ENCODE results near the gene MAPK9.
A peak's percentile ranks its signal among the peaks of the same experiment; 100 is the strongest.
"Not testable (repeated sequence)": the region's sequence is repeated elsewhere in the genome, so short reads cannot be mapped to it uniquely, and the experiment has no call there.

The MAPK9 gene

DNA sequence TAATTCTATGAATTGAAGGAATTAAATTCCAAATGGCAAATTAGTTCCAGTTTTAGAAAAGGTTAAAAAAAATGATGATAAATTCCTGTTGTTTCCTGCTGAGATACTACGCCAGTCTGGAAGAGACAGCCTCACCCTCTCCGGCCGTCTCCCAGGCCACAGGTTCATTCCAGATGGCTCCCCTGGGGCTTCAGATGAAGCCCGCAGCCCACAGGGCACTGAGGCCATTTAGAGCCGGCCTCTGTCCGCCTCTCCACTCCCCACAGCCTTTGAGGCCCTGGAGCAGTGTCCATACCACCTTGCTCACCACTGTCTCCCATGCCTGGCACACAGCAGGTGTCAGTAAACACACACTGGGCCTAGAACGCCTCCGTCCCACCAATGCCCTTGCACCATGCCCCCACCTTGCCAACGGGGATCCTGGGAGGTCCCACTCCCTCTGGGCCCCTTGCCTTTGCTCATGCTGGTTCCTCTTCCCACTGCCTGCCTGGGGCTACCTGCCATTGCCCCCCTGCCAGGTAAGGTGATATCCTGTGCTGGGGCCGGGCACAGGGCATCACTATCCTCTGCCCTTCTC, 35.2 kb upstream of the MAPK9 start:
- DNase-seq (ENCODE audit: low read depth) = no peak

DNA sequence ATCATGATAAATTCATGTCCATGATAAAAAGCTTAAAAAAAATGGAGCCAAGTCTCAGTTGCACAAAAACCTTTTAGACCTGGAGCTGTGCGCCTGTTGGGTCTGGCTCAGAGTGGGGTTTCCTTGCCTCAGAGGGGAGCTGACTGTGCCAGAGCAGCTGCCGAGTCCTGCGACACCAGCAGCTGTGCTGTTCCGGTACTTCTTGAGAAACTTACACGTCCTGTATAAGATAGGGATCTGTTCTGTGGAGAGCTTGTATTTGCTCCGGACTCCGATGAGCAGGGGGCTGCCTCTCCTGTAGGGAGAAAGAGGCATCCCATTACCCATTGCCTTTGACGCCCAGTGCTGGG, 32.7 kb upstream of the MAPK9 start:
- no peak for DNase-seq (ENCODE audit: low read depth)

- no peak for DNase-seq (ENCODE audit: low read depth)
These were observed 32.2 kb upstream of the MAPK9 start for GRCh38 chr5:180323941-180324600.

DNA sequence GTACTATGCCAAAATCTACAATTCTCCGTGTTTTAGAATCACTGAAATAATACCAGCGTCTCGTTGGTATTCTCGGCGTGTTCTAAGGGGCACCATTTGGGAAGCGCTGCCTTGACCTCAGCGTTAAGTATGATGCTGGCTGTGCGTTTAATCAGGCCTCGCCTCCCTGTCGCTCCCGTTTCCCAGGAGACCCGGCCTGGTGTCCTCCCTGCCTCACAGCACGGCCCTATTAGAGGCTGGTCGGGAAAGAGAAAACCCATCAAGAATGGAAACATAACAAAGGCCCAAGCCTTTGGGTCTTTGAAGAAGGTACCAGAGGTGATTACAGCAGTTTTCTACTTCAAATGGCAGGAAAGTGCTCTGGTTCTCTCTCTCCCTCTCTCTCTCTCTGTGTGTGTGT, 31.3 kb upstream of the MAPK9 start:
- DNase-seq (ENCODE audit: low read depth) = no peak

- no peak for DNase-seq (ENCODE audit: low read depth)
These were observed 26.7 kb upstream of the MAPK9 start for GRCh38 chr5:180318456-180319089.

DNA sequence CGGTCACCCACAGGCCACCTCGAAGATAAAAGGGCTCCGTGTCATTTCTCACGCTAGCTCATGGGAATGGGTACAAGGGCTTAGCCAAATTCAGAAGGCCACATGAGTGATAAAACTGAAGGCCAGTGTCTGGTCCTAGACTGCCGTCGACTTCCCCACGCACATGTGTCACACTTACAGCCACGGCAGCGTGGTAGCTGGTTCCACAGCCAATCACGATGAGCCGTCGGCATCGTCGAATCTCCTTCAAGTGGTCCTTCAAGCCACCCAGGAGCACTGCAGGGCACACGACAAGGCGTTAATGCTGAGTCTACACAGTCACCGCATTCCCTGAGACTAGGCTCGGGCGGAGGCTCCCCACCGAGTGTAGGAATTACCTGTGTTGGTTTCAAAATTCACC, 24.7 kb upstream of the MAPK9 start:
- no peak for DNase-seq (ENCODE audit: low read depth)

DNA sequence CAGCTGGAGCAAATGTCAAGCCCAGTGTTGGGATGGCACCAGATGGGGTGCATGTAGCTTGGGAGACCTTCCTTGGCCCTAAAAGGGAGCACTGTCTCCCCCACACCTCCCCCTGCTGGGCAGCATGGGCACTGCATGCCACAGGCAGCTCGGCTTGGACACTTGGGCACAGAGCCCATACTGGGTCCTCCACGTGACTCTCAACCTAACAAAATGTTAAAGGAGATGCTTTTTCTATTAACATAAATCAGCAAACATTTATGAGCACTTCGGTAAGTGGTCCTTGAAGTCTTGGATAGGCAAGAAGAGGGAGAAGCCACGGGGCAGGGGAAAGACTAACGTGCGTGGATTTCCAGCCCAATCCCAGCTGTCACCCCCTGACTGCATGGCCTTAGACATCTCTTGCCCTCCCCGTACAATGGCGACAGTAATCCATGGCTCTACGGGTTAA, 23.9 kb upstream of the MAPK9 start:
- DNase-seq (ENCODE audit: low read depth) = peak; percentile 61

DNA sequence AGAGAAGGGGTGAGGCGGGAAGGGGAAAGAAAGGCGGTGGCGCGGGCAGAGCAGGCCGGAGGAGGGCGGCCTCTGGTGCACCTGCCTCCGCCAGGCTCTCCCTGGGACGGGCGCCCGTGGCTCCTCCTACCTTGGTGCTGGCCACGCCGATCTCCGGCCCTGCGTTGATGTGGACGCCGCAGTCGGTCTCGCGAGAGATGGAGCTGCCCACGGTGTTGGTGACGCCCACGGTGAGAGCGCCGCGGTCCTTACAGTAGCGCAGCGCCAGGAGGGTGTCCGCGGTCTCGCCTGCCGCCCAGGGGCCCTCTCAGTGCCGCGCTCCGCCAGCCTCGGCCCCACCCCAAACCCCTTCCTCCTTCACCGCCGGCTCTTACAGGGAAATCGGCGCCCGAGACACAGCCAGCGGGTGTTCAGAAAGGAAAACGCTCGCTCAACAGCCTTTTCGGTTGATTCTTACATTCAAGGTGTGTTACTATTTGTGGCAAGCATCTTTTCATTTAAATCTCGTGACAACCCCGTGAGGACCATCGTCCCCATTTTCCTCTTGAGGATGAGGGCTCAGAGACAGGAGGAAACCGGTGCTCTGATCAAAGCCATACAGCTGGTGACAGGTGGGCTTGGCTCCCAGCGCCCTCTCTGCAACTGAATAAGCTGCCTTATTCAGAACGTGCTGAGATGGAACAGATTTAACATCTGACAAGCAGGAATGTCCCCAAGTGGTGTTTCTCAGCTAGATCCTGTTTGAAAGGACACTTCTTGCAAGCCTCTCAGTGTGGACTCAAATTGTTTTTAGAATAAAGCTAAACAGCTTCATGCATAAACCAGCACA, 22.0 kb upstream of the MAPK9 start:
- DNase-seq (ENCODE audit: low read depth) = no peak

DNA sequence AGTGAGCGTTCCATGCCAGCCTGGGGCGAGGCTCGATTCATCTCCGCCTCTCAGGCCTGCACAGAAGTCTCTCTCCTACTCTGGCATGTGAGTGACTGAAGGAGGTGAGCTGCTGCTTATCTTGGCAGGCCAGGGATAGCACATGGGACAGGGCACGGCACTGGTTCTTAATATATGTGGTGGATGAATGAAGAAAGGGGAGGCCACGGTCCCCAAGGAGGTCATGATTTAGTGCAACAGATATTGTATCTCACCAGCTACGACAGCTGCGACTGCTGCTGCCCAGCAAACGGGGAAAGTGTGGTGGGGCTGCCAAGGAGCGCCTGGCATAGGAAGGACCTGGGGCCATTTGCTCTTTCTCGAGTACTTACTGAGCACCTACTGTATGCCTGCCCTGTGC, 19.3 kb upstream of the MAPK9 start:
- no peak for DNase-seq (ENCODE audit: low read depth)

- no peak for DNase-seq (ENCODE audit: low read depth)
These were observed 14.9 kb upstream of the MAPK9 start for GRCh38 chr5:180306796-180307195.

DNA sequence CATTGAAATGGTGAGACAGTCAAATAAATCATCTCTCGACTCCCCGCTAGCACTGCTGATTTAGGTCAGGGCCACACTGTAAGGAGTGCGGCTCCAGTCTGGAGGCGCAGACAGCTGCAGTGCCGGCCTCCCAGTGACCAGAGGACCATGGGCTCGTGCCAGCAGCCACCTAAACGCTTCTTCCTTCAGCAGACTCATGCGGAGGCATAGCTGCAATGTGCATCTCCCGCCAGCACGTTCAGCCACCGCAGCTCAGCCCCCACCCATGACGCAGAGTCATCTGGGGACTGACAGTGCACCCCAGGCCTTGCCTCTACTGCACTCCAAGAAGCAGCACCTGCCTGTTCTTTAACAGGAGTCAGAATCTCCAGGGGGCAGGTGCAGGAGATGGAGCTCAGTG, 13.6 kb upstream of the MAPK9 start:
- DNase-seq (ENCODE audit: low read depth) = no peak

- no peak for DNase-seq (ENCODE audit: low read depth)
These were observed 12.8 kb upstream of the MAPK9 start for GRCh38 chr5:180304431-180305375.

DNA sequence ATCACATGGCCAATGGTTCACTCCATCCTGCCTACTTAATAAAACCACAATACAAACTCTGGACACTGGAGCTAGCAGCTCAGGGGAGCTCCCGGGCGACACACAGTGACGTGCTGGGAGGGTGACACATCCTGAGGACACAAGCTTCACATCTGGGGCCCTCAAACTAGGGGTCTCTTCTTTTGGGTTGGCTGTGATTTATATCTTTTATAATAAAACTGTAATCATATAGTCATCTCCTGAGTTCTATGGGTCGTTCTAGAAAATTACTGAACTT, 12.1 kb upstream of the MAPK9 start:
- no peak for DNase-seq (ENCODE audit: low read depth)

DNA sequence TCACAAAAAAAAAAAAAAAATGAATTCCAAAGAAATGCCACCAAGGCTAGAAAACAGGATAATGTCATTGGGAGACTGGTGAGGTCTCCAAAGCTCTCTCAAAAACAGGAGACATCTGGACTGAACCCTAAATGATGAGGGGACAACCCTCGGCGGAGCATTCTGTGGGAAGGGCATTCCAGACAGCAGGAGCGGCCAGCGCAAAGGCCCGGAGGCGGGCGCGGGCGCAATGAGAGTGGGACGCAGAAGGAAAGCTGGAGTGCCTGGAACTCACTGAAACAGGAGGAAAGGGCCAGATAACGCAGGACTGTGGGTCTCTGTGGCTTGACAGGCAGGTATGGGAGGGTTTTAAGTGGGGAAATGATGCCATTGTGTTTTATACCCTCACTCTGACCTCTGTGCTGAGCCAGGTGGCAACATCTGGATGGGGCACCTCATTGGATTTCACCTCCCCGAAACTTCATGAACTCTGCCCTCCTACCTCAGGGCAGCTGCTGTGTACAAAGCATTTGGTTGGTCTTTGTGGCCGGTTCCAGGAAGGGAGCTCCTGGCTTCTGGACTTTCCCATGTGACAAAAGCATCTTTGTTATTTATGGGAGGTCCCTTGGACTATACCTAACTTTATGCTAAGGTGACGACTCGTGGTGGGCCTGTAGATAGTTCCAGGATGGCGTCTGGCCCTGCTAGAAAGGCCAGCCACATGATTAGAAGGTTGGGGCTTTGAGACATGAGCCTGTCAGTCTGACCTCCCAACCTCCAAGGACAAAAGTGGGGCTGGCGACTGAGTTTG, 11.5 kb upstream of the MAPK9 start:
- DNase-seq (ENCODE audit: low read depth) = no peak

DNA sequence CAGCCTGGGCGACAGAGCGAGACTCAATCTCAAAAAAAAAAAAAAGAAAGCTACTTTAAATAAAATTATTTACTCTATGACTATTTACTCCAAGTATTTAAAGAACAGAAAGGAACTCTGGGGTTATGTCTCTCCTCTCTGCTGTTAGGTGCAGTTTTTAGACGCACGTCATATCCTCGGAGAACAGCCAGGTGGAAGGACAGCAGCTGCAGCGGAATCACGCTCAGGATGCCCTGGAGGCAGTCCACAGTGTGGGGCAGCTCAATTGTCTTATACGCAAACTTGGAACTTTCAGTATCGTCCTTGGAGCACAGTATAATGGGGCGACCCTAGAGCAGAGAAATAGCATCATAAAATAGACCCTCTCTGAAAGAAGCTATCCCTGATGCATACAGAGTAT, 10.4 kb upstream of the MAPK9 start:
- no peak for DNase-seq (ENCODE audit: low read depth)

GRCh38 chr5:180301253-180301652, 9.4 kb upstream of the MAPK9 start:
- DNase-seq (ENCODE audit: low read depth) = no peak

DNA sequence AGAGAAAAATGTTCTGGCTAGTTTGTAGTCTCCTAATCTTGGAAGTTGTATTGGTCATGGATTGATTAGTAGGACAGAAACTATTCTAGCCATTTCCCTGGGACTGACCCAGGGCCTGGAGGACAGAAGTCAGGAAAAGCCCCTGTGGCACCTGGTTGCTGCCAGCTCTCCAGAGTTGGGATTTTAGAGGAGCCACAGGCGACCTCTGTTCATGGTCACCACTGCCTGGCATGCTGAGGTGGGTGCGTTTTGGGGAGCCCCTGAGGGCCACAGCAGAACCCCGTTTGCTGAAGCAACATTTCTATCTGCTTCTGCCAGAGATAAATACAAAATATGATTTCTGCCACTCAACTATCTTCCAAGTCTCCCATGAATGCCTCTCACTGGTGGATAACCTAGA, 7.6 kb upstream of the MAPK9 start:
- no peak for DNase-seq (ENCODE audit: low read depth)

DNA sequence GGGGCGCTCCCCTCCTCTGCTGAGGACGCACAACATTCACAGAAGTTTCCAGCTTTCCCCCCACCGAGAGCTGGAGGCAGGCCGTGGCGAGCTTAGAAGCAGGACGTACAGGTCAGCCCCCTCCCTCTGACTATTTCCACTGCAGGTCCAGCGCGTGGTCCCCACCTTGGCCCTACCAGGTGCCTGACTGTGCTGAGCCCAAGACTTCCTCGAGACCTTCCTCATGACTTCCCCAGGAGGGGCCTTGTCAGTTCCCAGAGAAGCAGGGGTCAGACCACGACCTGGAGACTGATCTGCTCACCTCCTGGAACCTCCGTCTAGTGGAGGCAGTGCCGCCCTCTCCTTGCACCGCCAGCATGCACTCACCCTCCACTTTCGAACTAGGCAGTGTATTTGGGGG, 7.1 kb upstream of the MAPK9 start:
- not testable (repeated sequence) for DNase-seq (ENCODE audit: low read depth)

DNA sequence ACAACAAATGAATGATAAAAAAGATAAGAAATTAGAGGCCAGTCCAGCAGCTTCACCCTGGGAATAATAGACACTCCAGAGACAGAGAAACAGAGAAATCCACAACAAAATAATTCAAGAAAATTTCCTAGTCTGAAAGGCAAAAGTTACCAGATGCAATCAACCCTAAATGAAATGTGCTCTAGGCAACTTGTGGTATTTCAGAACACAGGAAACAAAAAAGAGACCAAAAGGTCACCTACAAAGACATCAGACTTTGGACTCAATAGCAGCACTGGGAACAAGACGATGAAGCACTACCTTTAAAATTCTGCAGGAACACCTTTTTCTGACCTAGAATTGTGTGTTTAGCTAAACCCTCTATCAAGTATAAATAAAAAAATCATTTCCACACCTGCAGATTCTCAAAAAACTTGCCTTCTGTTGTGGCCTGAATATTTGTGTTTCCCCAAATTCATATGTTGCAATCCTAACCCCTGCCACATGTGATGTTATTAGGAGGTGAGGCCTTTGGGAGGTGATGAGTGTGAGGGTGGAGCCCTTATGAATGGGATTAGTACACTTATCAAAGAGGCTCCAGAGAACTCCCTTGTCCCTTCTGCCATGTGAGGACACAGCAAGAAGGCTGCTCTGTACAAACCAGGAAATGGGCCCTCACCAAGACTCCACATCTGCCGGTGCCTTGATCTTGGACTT, 5.9 kb upstream of the MAPK9 start:
- no peak for DNase-seq (ENCODE audit: low read depth)

DNA sequence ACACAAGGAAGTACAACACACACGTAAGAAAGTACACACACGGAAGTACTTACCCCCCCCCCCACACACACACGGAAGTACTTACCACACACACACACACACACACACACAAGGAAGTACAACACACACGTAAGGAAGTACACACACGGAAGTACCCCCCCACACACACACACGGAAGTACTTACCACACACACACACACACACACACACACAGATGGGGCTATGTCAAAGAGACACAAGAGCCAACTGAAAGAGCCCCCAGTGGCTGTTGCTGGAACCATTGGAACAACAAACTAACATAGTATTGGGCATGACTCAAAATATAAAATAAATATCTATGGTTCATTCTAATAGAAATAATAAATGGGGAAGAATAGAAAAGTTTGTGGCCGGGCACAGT, 4.9 kb upstream of the MAPK9 start:
- no peak for DNase-seq (ENCODE audit: low read depth)

Data from activated T-helper 1 cell treated with Interleukin-2 at 50 U/mL for 16 hours (primary cell).